HEK293 (cell line): Measurements from ENCODE around the gene PTPRN2.

Source experiments
- ELK4 ChIP-seq: IDR thresholded peaks from 2 replicates; pipeline ENCODE4 v1.6.1; 2011; ENCODE audit warnings: mild to moderate bottlenecking, low read depth, low read length, borderline replicate concordance
- GLI2 ChIP-seq: fragments of 450-650 bp; formaldehyde crosslinking; IDR thresholded peaks from 2 replicates; pipeline ENCODE4; 2017; ENCODE audit warnings: missing biosample characterization, missing genetic modification characterization, low read depth, borderline replicate concordance
- INSM2 ChIP-seq: fragments of 450-650 bp; formaldehyde crosslinking; IDR thresholded peaks from 2 replicates; pipeline ENCODE4 v1.5.1; 2016; ENCODE audit warnings: missing biosample characterization, missing genetic modification characterization
- KLF7 ChIP-seq: fragments of 450-650 bp; formaldehyde crosslinking; IDR thresholded peaks from 2 replicates; pipeline ENCODE4 v1.5.1; 2016; ENCODE audit warnings: missing biosample characterization, missing genetic modification characterization, borderline replicate concordance
- PRDM10 ChIP-seq: fragments of 450-650 bp; formaldehyde crosslinking; IDR thresholded peaks from 2 replicates; pipeline ENCODE4 v1.5.1; 2016; ENCODE audit warnings: missing biosample characterization, missing genetic modification characterization
- REST ChIP-seq: fragments of 450-650 bp; formaldehyde crosslinking; IDR thresholded peaks from 2 replicates; pipeline ENCODE4 v1.5.1; 2016; ENCODE audit warnings: missing biosample characterization, missing genetic modification characterization
- TCF7L2 ChIP-seq: IDR thresholded peaks from 2 replicates; pipeline ENCODE4 v1.6.1; 2011; ENCODE audit warnings: low read depth, mild to moderate bottlenecking, inconsistent platforms, low read length, moderate library complexity, borderline replicate concordance
- WT1 ChIP-seq: fragments of 450-650 bp; formaldehyde crosslinking; IDR thresholded peaks from 2 replicates; pipeline ENCODE4 v1.5.1; 2016; ENCODE audit warnings: missing biosample characterization, missing genetic modification characterization
- YY2 ChIP-seq: fragments of 450-650 bp; formaldehyde crosslinking; IDR thresholded peaks from 2 replicates; pipeline ENCODE4 v1.5.1; 2016; ENCODE audit warnings: missing biosample characterization, missing genetic modification characterization
- ZBTB17 ChIP-seq: fragments of 450-650 bp; formaldehyde crosslinking; IDR thresholded peaks from 2 replicates; pipeline ENCODE4 v1.5.1; 2016; ENCODE audit warnings: missing biosample characterization, missing genetic modification characterization
- ZFHX2 ChIP-seq: fragments of 450-650 bp; formaldehyde crosslinking; conservative IDR thresholded peaks from 2 replicates; pipeline ENCODE4 v1.5.1; 2016; ENCODE audit warnings: missing biosample characterization, missing genetic modification characterization
- ZFP3 ChIP-seq: fragments of 450-650 bp; formaldehyde crosslinking; IDR thresholded peaks from 2 replicates; pipeline ENCODE4 v1.5.1; 2016; ENCODE audit warnings: low read depth, missing biosample characterization, missing genetic modification characterization
- ZFP41 ChIP-seq: fragments of 450-650 bp; formaldehyde crosslinking; IDR thresholded peaks from 2 replicates; pipeline ENCODE4 v1.5.1; 2016; ENCODE audit warnings: missing biosample characterization, missing genetic modification characterization, borderline replicate concordance
- ZNF155 ChIP-seq: fragments of 450-650 bp; formaldehyde crosslinking; IDR thresholded peaks from 2 replicates; pipeline ENCODE4 v1.5.1; 2016; ENCODE audit warnings: missing biosample characterization, missing genetic modification characterization
- ZNF24 ChIP-seq: fragments of 450-650 bp; formaldehyde crosslinking; IDR thresholded peaks from 2 replicates; pipeline ENCODE4 v1.5.1; 2016; ENCODE audit warnings: missing biosample characterization, missing genetic modification characterization
- ZNF529 ChIP-seq: fragments of 450-650 bp; formaldehyde crosslinking; IDR thresholded peaks from 2 replicates; pipeline ENCODE4 v1.5.1; 2017; ENCODE audit warnings: missing genetic modification characterization, missing biosample characterization; ENCODE audit not compliant: insufficient replicate concordance
- ZNF530 ChIP-seq: fragments of 450-650 bp; formaldehyde crosslinking; IDR thresholded peaks from 2 replicates; pipeline ENCODE4 v1.5.1; 2016; ENCODE audit warnings: low read depth, missing biosample characterization, missing genetic modification characterization
- ZNF707 ChIP-seq: fragments of 450-650 bp; formaldehyde crosslinking; IDR thresholded peaks from 2 replicates; pipeline ENCODE4 v1.5.1; 2016; ENCODE audit warnings: missing biosample characterization, missing genetic modification characterization
- TF ChIP-seq, protein P1 (sequence below): fragments of 450-650 bp; formaldehyde crosslinking; IDR thresholded peaks from 2 replicates; pipeline ENCODE4 v1.5.1; 2016; ENCODE audit warnings: missing biosample characterization, missing genetic modification characterization
- TF ChIP-seq, protein P2 (sequence below): fragments of 450-650 bp; formaldehyde crosslinking; IDR thresholded peaks from 2 replicates; pipeline ENCODE4 v1.5.1; 2016; ENCODE audit warnings: missing biosample characterization, missing genetic modification characterization
- TF ChIP-seq, protein P3 (sequence below): fragments of 450-650 bp; formaldehyde crosslinking; IDR thresholded peaks from 2 replicates; pipeline ENCODE4 v1.5.1; 2017; ENCODE audit warnings: missing biosample characterization, missing genetic modification characterization
- TF ChIP-seq, protein P4 (sequence below): fragments of 450-650 bp; formaldehyde crosslinking; IDR thresholded peaks from 2 replicates; pipeline ENCODE4 v1.5.1; 2016; ENCODE audit warnings: missing biosample characterization, missing genetic modification characterization

PTPRN2 gene

GRCh38 chr7:158609313-158609974, 21.8 kb upstream of the PTPRN2 start (continued):
- TF ChIP-seq, protein P1, sequence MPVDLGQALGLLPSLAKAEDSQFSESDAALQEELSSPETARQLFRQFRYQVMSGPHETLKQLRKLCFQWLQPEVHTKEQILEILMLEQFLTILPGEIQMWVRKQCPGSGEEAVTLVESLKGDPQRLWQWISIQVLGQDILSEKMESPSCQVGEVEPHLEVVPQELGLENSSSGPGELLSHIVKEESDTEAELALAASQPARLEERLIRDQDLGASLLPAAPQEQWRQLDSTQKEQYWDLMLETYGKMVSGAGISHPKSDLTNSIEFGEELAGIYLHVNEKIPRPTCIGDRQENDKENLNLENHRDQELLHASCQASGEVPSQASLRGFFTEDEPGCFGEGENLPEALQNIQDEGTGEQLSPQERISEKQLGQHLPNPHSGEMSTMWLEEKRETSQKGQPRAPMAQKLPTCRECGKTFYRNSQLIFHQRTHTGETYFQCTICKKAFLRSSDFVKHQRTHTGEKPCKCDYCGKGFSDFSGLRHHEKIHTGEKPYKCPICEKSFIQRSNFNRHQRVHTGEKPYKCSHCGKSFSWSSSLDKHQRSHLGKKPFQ (tag by site-specific recombination) = 0 out of 2 replicates have a peak, but pooled peaks have one; percentile 28
- TF ChIP-seq PRDM10 (tag by site-specific recombination) = no peak
- TF ChIP-seq ZNF155 (tag by site-specific recombination) = no peak
- peak; percentile 97 for TF ChIP-seq ZFHX2 (tag by site-specific recombination)
- TF ChIP-seq WT1 (tag by site-specific recombination) = peak; percentile 66
- TF ChIP-seq, protein P2, sequence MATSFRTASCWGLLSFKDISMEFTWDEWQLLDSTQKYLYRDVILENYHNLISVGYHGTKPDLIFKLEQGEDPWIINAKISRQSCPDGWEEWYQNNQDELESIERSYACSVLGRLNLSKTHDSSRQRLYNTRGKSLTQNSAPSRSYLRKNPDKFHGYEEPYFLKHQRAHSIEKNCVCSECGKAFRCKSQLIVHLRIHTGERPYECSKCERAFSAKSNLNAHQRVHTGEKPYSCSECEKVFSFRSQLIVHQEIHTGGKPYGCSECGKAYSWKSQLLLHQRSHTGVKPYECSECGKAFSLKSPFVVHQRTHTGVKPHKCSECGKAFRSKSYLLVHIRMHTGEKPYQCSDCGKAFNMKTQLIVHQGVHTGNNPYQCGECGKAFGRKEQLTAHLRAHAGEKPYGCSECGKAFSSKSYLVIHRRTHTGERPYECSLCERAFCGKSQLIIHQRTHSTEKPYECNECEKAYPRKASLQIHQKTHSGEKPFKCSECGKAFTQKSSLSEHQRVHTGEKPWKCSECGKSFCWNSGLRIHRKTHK (tag by site-specific recombination) = no peak
- no peak for TF ChIP-seq GLI2 (tag by site-specific recombination)
- TF ChIP-seq ZNF24 (tag by site-specific recombination) = no peak
- TF ChIP-seq ZFP41 (tag by site-specific recombination) = no peak
- TF ChIP-seq ZBTB17 (tag by site-specific recombination) = no peak
- TF ChIP-seq ZNF529 (tag by site-specific recombination) = no peak
- no peak for TF ChIP-seq REST (tag by site-specific recombination)
- TF ChIP-seq ZNF707 (tag by site-specific recombination) = no peak
- TF ChIP-seq YY2 (tag by site-specific recombination) = no peak
- TF ChIP-seq, protein P3, sequence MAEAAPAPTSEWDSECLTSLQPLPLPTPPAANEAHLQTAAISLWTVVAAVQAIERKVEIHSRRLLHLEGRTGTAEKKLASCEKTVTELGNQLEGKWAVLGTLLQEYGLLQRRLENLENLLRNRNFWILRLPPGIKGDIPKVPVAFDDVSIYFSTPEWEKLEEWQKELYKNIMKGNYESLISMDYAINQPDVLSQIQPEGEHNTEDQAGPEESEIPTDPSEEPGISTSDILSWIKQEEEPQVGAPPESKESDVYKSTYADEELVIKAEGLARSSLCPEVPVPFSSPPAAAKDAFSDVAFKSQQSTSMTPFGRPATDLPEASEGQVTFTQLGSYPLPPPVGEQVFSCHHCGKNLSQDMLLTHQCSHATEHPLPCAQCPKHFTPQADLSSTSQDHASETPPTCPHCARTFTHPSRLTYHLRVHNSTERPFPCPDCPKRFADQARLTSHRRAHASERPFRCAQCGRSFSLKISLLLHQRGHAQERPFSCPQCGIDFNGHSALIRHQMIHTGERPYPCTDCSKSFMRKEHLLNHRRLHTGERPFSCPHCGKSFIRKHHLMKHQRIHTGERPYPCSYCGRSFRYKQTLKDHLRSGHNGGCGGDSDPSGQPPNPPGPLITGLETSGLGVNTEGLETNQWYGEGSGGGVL (tag by site-specific recombination) = peak; percentile 61
- no peak for TF ChIP-seq TCF7L2
- TF ChIP-seq, protein P4, sequence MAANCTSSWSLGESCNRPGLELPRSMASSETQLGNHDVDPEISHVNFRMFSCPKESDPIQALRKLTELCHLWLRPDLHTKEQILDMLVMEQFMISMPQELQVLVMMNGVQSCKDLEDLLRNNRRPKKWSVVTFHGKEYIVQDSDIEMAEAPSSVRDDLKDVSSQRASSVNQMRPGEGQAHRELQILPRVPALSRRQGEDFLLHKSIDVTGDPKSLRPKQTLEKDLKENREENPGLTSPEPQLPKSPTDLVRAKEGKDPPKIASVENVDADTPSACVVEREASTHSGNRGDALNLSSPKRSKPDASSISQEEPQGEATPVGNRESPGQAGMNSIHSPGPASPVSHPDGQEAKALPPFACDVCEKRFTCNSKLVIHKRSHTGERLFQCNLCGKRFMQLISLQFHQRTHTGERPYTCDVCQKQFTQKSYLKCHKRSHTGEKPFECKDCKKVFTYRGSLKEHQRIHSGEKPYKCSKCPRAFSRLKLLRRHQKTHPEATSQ (tag by site-specific recombination) = no peak
- no peak for TF ChIP-seq ZNF530
- TF ChIP-seq KLF7 = no peak
- TF ChIP-seq ZFP3 (tag by site-specific recombination) = no peak
- TF ChIP-seq ELK4 = no peak
- 0 out of 2 replicates have a peak, but pooled peaks have one; percentile 17 for TF ChIP-seq INSM2 (tag by site-specific recombination)
